ENCODE measurements around the gene RBKS.

DNA sequence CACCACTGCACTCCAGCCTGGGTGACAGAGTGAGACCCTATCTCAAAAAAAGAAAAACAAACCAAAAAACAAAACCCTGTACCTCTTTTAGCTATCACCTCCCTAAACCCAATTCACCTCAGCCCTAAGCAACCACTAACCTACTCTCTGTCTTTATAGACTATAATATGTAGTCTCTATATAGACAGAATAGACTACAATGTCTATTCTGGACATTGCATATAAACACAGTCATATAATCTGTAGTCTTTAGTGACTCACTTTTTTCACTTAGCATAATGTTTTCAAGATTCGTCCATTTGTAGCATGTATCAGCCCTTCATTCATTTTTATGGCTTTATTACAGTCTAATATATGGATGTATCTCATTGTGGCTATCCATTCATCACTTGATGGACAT, 155.9 kb downstream of the RBKS start:
- TF ChIP-seq, protein P1, sequence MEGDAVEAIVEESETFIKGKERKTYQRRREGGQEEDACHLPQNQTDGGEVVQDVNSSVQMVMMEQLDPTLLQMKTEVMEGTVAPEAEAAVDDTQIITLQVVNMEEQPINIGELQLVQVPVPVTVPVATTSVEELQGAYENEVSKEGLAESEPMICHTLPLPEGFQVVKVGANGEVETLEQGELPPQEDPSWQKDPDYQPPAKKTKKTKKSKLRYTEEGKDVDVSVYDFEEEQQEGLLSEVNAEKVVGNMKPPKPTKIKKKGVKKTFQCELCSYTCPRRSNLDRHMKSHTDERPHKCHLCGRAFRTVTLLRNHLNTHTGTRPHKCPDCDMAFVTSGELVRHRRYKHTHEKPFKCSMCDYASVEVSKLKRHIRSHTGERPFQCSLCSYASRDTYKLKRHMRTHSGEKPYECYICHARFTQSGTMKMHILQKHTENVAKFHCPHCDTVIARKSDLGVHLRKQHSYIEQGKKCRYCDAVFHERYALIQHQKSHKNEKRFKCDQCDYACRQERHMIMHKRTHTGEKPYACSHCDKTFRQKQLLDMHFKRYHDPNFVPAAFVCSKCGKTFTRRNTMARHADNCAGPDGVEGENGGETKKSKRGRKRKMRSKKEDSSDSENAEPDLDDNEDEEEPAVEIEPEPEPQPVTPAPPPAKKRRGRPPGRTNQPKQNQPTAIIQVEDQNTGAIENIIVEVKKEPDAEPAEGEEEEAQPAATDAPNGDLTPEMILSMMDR (IDR thresholded peaks at IDR 0.05), result no peak
- TF ChIP-seq POLR2A (IDR thresholded peaks at IDR 0.05), result no peak

All from Peyer's patch (tissue), 4 donors.